ENCODE data around the gene CFAP90. TPM values are rescaled to one million over a fixed set of nuclear protein-coding genes. Genes with fewer than 3 reads are reported as not detected.
A peak's percentile ranks its signal among the peaks of the same experiment; 100 is the strongest.

CFAP90 gene
- total RNA-seq, 4 donors from 2014 or later, result not detected

DNA sequence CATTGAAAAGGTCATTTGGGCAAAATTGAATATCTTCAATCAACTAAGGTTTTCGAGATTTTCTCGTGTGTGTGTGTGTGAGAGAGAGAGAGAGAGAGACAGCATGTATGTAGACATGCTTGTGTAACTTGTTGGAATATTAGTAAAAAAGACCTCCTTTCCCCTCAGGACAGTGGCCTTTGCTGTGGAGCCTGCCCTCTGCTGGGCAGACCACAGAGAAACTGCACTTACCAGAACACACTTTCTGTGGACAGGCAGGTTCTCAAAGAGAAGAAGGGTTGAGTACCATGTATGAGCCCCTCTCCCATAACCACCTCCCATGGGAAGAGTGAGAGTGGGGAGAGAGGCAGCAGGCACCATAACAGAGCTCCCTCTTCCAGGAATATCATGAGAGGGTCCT lies 45.6 kb downstream of the CFAP90 start:
- intact Hi-C loops (cut with DNase I; ENCODE audit: low total_unique reads) (no loop called here), in situ Hi-C loops (cut with MboI; ENCODE audit: low sequenced_read_pairs in 4 of 4) (no loop called here)
- ATAC-seq, result no peak
- no peaks in the 10 kb centered on the region for H3K9me3 ChIP-seq
- H3K4me1 ChIP-seq, result peaks cover 6 to 10% of the 10 kb centered on the region in 2 donors
- H3K27me3 ChIP-seq, result no peaks in the 10 kb centered on the region
- TF ChIP-seq POLR2A (IDR thresholded peaks at IDR 0.05) (no peak), CTCF (IDR thresholded peaks at IDR 0.05 in 4 of 5, conservative IDR thresholded peaks at IDR 0.05 in 1 of 5) (peak in 2 of 5 experiments; percentile 10 to 22)
- H3K36me3 ChIP-seq, result no peaks in the 10 kb centered on the region
- no peak overlapping the region for H3K4me3 ChIP-seq
- peak overlapping the region in 2 of 4 donors; percentile 2 to 12 for H3K27ac ChIP-seq
- no peak for DNase-seq

- intact Hi-C loops (cut with DNase I; ENCODE audit: low total_unique reads) (loop anchor here (2.0 kb wide), 1 partner anchor 47 kb away; no protein-coding TSS in a partner anchor), in situ Hi-C loops (cut with MboI; ENCODE audit: low sequenced_read_pairs in 4 of 4) (no loop called here)
- no peak for DNase-seq
- no peaks in the 10 kb centered on the region for H3K36me3 ChIP-seq
- no peaks in the 10 kb centered on the region for H3K9me3 ChIP-seq
- H3K4me1 ChIP-seq, result peaks cover 6 to 10% of the 10 kb centered on the region in 2 donors
- no peak for TF ChIP-seq CTCF (IDR thresholded peaks at IDR 0.05 in 4 of 5, conservative IDR thresholded peaks at IDR 0.05 in 1 of 5)
- TF ChIP-seq POLR2A (IDR thresholded peaks at IDR 0.05), result no peak
- H3K27me3 ChIP-seq, result no peaks in the 10 kb centered on the region
- ATAC-seq, result no peak
- no peak overlapping the region for H3K4me3 ChIP-seq
- peak overlapping the region in 3 of 4 donors; percentile 15 to 82 (median 65) for H3K27ac ChIP-seq
These were observed 47.0 kb downstream of the CFAP90 start for GRCh38 chr5:7803937-7804336.

GRCh38 chr5:7802855-7803254 lies 48.1 kb downstream of the CFAP90 start:
- in situ Hi-C loops (cut with MboI; ENCODE audit: low sequenced_read_pairs in 4 of 4) (no loop called here), intact Hi-C loops (cut with DNase I; ENCODE audit: low total_unique reads) (loop anchor here (2.0 kb wide), 1 partner anchor 46 kb away; no protein-coding TSS in a partner anchor)
- ATAC-seq, result peak; percentile 88 to 91

DNA sequence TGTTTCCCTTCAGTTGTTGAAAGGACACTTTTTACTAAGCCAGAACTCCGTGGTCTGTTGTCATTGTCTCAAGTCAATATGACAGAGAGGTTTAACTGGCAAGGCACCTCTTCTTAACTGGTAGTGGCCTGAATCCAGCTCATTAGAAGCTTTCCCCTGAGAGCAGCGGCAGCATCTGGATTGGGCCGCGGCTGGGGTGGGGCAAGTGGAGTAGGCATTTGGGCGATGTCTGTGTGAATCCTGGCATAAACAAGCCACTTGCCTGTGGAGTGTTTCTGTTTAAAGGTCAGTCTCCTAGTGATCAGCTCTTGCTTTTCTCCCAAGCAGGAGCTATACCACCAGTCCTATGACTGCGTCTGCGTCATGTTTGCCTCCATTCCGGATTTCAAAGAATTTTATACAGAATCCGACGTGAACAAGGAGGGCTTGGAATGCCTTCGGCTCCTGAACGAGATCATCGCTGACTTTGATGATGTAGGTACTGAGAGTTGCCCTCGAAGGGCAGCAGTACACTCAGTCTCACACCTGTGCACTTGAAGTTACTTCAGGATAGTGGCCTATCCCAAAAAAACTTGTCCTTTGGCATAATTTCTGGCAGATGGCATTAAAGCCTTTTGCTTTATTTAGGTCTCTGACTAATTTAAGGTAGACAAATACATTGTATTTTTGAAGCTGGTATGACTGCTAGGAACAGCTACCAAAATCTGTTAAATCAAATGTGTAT lies 48.9 kb downstream of the CFAP90 start:
- Histone ChIP-seq H3K27me3 (no peaks in the 10 kb centered on the region), H3K36me3 (no peaks in the 10 kb centered on the region), H3K9me3 (no peaks in the 10 kb centered on the region), H3K4me1 (peaks cover 6 to 10% of the 10 kb centered on the region in 2 donors), H3K4me3 (peak overlapping the region in 1 of 4 donors; percentile 7), H3K27ac (peak overlapping the region; percentile 58 to 82 (median 70))
- ATAC-seq (peak; percentile 43 to 64), DNase-seq (peak in 1 of 2 donors; percentile 33)
- TF ChIP-seq POLR2A (IDR thresholded peaks at IDR 0.05) (peak in 1 of 2 donors; percentile 9), CTCF (IDR thresholded peaks at IDR 0.05 in 4 of 5, conservative IDR thresholded peaks at IDR 0.05 in 1 of 5) (no peak)
- intact Hi-C loops (cut with DNase I; ENCODE audit: low total_unique reads) (loop anchor here (2.0 kb wide), 1 partner anchor 45 kb away; no protein-coding TSS in a partner anchor), in situ Hi-C loops (cut with MboI; ENCODE audit: low sequenced_read_pairs in 4 of 4) (no loop called here)

More at GRCh38 chr5:7802855-7803254, 48.1 kb downstream of the CFAP90 start:
- Histone ChIP-seq H3K4me3 (no peak overlapping the region), H3K36me3 (no peaks in the 10 kb centered on the region), H3K9me3 (no peaks in the 10 kb centered on the region), H3K27ac (peak overlapping the region; percentile 60 to 82 (median 70)), H3K27me3 (no peaks in the 10 kb centered on the region), H3K4me1 (peaks cover 6 to 10% of the 10 kb centered on the region in 2 donors)
- DNase-seq, result peak in 1 of 2 donors; percentile 37
- TF ChIP-seq POLR2A (IDR thresholded peaks at IDR 0.05) (peak in 1 of 2 donors; percentile 7), CTCF (IDR thresholded peaks at IDR 0.05 in 4 of 5, conservative IDR thresholded peaks at IDR 0.05 in 1 of 5) (no peak)

Data from gastrocnemius medialis (tissue), 4 donors.